HFF-Myc (cell line): ENCODE data around the gene TBCB.

ENCODE experiments used
- DNase-seq: peaks from one replicate; pipeline ENCODE4 v3.0.0-alpha.2; 2011; ENCODE audit warnings: low read depth; ENCODE audit errors: extremely low read depth
- H3K4me3 ChIP-seq: replicated peaks from 2 replicates; pipeline ENCODE4 v1.5.1; 2011; ENCODE audit warnings: low read depth, mild to moderate bottlenecking, control low read depth, low read length
- TF ChIP-seq, protein P1 (sequence below): IDR thresholded peaks from 2 replicates; pipeline ENCODE4 v1.5.1; 2012; ENCODE audit warnings: mild to moderate bottlenecking, low read depth, low read length, control low read depth; ENCODE audit errors: missing control alignments

TBCB gene

DNA sequence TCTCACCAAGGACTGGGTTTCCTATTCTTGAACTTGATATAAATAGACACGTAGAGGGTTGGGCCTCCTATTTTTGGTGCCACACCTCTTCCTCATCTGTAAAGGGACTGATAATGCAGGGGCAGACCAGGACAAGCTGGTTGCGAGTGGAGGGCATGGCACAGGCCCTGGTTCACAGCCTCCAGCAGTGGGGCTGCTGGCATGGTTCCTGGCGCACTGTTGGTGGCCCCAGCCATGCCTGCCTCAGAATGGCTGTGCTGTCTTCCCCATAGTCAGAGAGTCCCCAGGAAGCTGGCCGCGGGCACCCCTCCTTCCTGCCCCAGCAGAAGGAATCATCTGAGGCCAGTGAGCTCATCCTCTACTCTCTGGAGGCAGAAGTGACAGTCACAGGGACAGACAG is 14.8 kb upstream of the TBCB start:
- TF ChIP-seq, protein P1, sequence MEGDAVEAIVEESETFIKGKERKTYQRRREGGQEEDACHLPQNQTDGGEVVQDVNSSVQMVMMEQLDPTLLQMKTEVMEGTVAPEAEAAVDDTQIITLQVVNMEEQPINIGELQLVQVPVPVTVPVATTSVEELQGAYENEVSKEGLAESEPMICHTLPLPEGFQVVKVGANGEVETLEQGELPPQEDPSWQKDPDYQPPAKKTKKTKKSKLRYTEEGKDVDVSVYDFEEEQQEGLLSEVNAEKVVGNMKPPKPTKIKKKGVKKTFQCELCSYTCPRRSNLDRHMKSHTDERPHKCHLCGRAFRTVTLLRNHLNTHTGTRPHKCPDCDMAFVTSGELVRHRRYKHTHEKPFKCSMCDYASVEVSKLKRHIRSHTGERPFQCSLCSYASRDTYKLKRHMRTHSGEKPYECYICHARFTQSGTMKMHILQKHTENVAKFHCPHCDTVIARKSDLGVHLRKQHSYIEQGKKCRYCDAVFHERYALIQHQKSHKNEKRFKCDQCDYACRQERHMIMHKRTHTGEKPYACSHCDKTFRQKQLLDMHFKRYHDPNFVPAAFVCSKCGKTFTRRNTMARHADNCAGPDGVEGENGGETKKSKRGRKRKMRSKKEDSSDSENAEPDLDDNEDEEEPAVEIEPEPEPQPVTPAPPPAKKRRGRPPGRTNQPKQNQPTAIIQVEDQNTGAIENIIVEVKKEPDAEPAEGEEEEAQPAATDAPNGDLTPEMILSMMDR = no peak
- no peak overlapping the region for H3K4me3 ChIP-seq
- DNase-seq = no peak

DNA sequence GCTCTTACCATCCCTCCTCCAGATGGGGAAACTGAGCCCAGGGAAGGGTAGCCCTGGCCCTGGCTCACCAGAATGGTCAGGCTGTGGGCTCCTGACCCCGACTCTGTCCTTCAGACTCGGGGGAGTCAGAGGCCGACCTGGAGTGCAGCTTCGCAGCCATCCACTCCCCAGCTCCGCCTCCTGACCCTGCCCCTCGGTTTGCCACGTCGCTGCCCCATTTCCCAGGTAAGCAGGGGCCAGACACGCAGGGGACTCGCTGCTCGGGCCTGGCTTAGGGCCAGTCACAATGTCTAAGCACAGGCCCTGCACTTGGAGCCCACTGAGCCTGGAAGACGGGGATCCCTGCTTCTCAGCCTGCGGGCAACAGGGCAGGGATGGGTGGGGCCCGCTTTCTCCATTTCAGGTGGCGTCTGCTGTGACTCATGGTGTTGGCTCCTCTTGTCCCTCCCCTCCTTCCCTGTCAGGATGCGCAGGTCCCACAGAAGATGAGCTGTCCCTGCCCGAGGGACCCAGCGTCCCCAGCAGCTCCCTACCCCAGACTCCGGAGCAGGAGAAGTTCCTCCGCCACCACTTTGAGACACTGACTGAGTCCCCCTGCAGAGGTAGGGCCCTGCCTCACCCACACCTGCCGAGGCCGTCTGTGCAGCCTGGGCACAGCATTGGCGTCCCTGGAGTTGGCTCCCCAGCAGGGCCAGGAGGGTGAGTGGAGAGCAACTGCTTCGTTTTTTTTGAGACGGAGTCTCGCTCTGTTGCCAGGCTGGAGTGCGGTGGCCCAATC is 13.5 kb upstream of the TBCB start:
- TF ChIP-seq, protein P1 = no peak
- no peak overlapping the region for H3K4me3 ChIP-seq
- DNase-seq = no peak

DNA sequence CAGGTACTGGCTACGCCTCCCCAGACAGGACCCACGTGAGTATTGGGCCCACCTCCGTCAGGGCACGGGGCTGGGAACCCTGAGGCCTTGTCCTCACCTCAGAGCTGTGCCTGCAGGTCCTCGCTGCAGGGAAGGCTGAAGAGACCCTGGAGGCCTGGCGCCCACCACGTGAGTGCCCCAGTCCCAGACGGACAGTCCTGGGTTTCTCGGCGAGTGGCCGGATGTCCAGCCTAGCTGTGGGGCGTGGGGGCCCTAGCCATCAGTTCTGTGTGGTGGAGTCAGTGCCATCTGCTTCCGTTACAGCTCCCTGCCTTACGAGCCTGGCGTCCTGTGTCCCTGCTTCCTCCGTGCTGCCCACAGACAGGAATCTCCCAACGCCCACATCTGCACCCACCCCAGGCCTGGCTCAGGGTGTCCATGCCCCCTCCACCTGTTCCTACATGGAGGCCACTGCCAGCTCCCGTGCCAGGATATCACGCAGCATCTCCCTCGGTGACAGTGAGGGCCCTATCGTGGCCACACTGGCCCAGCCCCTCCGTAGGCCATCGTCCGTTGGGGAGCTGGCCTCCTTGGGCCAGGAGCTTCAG is 12.1 kb upstream of the TBCB start:
- no peak for DNase-seq
- H3K4me3 ChIP-seq = no peak overlapping the region
- TF ChIP-seq, protein P1 = no peak

DNA sequence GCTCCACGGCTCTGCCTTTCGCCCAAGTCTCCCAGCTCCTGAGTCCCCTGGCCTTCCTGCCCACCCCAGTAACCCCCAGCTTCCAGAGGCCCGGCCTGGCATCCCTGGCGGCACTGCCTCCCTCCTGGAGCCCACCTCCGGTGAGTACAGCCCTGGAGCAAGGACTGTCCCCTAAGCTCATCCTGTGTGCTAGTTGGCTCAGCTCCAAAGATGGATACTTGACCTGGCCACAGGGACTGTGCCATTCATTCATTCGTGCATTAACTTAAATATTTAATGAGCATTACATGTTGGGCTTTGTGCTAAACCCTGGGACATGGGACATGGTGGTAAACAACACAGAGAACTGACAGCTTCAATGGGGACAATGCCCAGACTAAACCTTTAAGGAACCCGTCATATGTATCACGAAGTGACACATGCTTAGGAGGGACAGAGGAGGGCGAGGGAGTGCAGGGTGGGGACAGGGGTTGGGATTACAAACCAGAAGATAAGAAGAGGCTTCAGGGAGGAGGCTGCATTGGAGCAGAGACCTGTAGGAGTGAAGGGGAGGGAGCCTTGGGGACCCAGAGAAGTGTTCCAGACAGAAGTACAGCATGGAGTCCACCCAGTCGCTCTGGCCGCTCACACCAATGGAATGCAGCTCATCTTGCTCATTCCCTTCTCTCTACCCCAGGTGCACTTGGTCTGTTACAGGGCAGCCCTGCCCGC is 11.3 kb upstream of the TBCB start:
- DNase-seq = no peak
- TF ChIP-seq, protein P1 = no peak
- no peak overlapping the region for H3K4me3 ChIP-seq

DNA sequence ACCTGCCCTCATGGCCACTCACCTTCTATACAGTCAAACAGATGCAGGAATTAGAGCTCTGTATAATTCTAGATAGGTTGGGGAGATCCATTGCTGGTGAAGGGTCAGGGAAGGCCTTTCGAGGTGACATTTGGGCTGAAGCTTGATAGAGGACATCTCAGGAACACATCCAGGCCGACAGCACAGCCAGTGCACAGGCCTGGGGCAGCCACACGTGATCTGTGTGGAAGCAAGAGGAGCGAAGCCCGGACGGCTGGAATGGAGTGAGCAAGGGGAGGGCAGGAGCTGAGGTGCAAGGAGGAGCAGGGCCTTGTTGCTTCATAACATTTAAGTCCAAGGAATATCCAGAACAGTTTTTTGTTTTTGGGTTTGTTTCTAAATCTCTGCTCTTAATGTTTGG is 8.8 kb upstream of the TBCB start:
- TF ChIP-seq, protein P1 = no peak
- H3K4me3 ChIP-seq = no peak overlapping the region
- DNase-seq = no peak

DNA sequence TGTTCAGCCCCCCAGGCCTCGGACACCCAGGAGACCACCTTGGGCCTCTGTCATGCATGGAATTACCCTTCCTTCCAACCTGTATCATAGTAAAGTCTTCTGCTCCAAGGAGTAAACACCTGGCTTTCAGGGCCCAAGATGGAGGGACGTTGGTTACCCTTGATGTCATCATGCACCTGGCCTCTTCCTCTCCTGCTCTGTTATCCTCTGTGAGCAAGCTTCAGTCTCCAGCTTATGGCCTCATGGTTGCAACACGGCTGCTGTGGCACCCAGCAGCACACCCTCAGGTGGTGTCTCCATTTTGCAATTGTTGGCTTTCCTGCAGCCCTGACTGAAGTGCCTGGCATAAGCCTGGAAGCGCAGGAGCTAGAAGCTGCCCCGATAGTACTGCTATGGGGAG is 8.3 kb upstream of the TBCB start:
- DNase-seq = no peak
- no peak overlapping the region for H3K4me3 ChIP-seq
- TF ChIP-seq, protein P1 = no peak
